GM20000 (cell line): ENCODE data around the gene CD226.

Experiments
- DNase-seq: peaks from one replicate; pipeline ENCODE4 v3.0.0; 2012; ENCODE audit warnings: low spot score
- TF ChIP-seq, protein P1 (sequence below): IDR thresholded peaks from 2 replicates; pipeline ENCODE4 v1.5.1; 2012; ENCODE audit warnings: mild to moderate bottlenecking, control low read depth; ENCODE audit errors: extremely low read depth, missing control alignments

The CD226 gene

DNA sequence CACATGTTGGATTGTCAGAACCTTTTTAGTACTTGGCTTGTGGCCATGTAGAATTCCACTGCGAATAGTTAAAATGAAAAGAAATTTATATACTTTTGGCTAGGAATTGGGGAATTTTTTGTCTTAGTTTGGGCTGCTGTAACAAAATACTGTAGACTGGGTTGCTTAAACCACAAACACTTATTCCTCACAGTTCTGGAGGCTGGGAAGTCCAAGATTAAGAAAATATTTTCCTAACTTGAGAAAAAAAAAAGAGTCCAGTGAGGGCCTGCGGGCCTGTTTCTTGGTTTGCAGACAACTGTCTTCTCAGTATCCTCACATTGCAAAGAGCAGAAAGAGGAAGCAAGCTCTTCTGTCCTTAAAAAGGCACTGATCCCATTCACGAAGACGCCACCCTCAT lies 81.9 kb downstream of the CD226 start:
- TF ChIP-seq, protein P1, sequence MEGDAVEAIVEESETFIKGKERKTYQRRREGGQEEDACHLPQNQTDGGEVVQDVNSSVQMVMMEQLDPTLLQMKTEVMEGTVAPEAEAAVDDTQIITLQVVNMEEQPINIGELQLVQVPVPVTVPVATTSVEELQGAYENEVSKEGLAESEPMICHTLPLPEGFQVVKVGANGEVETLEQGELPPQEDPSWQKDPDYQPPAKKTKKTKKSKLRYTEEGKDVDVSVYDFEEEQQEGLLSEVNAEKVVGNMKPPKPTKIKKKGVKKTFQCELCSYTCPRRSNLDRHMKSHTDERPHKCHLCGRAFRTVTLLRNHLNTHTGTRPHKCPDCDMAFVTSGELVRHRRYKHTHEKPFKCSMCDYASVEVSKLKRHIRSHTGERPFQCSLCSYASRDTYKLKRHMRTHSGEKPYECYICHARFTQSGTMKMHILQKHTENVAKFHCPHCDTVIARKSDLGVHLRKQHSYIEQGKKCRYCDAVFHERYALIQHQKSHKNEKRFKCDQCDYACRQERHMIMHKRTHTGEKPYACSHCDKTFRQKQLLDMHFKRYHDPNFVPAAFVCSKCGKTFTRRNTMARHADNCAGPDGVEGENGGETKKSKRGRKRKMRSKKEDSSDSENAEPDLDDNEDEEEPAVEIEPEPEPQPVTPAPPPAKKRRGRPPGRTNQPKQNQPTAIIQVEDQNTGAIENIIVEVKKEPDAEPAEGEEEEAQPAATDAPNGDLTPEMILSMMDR = no peak
- no peak for DNase-seq

DNA sequence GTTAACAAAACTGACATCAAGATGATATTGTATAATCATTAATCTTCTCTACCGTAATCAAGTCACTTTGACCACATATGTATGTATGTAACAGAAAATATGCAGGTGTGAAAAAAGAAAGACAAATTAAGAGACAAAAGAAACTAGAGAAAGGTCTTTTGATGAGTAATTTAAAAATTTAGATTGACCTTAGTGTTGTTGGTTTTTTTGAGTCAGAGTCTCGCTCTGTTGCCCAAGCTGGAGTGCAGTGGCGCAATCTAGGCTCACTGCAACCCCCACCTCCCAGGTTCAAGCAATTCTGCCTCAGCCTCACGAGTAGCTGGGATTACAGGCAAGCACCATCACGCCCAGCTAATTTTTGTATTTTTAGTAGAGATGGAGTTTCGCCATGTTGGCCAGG lies 82.9 kb downstream of the CD226 start:
- DNase-seq = peak; percentile 24

DNA sequence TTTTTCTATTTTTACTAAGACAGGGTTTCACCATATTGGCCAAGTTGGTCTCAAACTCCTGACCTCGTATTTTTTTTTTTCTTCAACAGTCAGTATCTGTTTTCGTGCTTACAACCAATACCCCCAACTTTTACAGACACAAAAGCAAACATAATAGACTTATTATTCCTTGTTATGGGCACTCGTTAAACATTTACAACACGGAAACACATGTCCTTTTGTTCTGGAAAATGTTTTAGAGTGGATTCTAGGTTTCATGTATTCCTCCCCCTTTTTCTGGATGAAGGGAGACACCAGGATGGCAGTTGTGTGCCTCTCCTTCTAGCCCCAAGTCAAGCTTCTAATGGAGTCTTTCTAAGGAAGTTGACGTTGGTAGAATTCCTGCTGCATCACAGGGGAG lies 88.8 kb downstream of the CD226 start:
- no peak for DNase-seq
- TF ChIP-seq, protein P1 = no peak

DNA sequence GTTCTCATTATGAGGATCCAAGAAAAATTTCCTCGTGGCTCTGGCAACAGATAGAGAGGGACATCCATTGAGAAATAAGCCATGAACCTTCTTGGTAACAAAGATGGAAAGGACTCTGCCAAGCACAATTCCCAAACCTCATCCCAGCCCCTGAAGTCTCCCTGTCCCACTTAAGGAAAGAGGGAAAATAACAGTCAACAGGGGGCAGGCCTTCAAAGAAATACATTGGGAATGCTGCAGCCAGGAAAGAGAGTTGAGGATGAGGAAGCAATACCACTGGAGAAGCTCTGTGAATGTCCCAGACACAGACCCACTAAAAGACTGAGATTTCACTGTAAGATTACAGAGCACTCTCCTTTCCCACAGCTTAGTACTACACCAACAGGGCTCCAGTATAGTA lies 93.2 kb downstream of the CD226 start:
- no peak for DNase-seq
- TF ChIP-seq, protein P1 = no peak

DNA sequence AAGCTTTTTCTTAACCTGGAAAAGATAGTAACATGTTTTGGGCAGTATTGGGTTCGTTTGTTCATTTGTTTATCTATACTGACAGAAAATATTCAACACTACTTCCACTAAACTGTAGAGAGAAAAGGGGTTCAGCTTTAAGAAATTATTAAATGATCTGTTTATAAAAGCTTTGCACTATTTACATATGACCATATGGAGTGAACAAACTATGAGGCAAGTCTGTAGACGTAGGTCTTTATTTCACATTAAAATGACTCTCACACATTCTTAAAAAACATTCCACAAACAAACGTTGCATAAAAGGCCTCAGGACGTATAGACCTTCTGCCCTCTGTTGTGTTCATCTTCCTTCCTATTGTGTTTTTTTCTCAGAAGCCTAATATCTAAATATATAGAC lies 94.6 kb downstream of the CD226 start:
- no peak for DNase-seq
- TF ChIP-seq, protein P1 = no peak

DNA sequence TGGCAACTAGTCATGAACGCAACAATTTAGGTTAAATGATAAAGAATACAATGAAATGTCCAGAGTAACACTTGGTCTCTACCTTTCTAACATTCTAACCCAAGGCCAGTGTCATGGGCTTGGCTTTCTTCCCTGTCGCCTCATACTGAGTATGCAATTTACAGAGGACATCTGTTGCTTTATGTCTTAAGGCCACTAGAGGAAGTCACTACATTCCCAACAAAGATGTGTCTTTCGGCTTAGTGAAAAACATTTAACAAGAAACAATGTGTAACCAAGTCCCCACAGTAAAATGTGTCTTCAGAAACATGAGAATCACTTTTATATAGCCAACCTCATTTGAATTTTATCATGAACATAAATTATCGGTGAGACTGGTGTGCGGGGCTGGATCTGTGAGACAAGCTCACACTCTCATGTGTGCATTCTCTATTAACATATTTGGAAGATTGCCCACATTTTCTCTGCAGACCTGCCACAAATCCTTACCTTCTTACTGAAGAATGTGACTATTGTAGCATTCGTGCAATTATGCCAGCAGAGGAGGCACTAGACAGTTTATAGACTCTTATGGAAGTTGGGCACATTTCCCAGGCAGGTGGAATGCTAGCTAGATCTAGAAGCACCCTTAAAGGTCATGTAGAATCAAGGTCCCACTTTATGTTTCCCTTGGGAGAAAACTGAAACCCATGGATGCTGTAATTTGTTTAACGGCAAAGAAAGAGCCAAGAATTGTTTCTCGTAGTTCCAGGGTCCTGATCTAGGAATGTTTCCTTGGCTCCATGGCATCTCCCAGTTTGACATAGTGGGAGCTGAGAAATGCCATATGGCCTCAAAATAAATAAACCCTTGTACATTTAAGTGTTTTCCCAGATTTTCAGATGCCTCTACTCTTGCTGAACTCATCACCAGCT lies 101.8 kb downstream of the CD226 start:
- TF ChIP-seq, protein P1 = no peak
- no peak for DNase-seq

DNA sequence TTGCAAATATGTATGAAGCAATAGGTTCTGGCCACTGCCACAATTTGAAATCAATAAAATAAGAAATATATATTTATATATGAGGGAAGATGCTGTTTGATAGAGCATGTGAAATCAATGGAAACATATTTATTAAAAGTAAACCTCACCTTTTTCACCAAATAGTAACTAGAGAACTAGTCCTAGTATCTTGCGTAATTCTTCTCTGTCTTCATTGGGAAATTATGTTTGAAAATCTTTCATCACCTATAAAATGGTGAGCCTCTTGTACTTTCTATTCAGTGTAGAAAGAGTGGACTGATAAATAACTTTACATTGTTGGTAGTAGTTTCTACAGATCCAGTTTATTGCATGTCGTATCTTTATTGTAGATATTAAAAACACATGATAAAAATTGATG lies 103.0 kb downstream of the CD226 start:
- TF ChIP-seq, protein P1 = no peak

DNA sequence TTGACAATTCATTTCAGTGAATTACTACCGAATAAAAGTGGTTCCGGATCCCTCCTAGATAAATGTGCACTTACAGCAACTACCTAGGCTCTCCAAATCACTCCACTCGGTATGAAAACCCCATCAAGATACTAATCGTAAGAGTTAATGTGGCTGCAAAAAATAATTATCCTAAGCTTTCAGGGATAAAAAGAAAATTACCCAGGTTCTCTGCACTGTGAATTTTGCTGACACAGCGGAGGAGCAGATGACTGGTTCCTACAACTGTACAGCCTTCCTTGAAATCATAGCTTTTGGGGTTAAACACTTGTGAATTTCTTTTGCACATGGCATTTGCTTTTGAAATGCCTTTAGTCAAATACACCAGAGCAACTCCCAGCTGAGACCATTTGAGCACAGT lies 104.7 kb downstream of the CD226 start:
- TF ChIP-seq, protein P1 = no peak
- DNase-seq = no peak

More for the DNA sequence above, 103.0 kb downstream of the CD226 start:
- DNase-seq = no peak
